ENCODE results near the gene SPATA45. TPM values are rescaled to one million over a fixed set of nuclear protein-coding genes. Genes with fewer than 3 reads are reported as not detected.

SPATA45 gene
- total RNA-seq, 5 donors from 2014 or later (not counting 1 experiment from before 2014, with no cell fraction given) = 0.57 TPM; not detected in 4

DNA sequence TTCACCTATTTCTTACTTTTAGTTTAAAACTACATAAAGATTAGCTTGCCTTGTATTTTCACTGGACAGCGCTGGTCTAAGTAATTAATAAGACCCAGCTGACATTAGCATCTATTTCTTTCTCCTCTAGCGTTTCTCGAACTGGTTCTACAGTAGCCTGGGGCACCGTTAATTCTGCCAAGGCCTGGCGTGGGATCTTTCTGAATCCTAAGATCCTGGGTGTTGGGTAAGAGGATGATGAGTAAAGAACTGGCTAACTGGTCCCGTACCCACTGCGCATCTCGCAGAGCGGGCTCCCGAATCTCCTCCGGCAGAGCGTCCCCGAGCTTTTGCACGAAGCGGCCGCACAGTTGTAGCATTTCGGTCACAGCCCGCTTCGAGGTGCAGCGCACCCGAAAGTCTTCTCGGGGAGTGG is 56.2 kb downstream of the SPATA45 start:
- H3K36me3 ChIP-seq (ENCODE audit: control insufficient read depth in 2 of 2, extremely low read depth in 1 of 2, insufficient read depth in 1 of 2, low read length in 1 of 2) = peaks cover 0 to 10% of the 10 kb centered on the region in 2 donors
- CTCF ChIA-PET = interaction anchor here (0.6 to 1.6 kb wide), 7 partner anchors 10 to 758 kb away, joined by 3 to 8 read pairs (median 4); partner anchors contain the start of genes ATF3 (in 1 of the 2), DTL (in 1 of the 2) and INTS7 (in 1 of the 2)
- no peaks in the 10 kb centered on the region for H3K27me3 Mint-ChIP-seq
- WGBS (ENCODE audit: insufficient coverage) = 0% methylated on average over 20 of the region's 22 CpGs
- POLR2A ChIA-PET = interaction anchor here in 1 of 2 donors (0.5 to 0.8 kb wide), 3 partner anchors 69 to 885 kb away, joined by 3 to 7 read pairs (median 4); no protein-coding TSS in a partner anchor
- peaks cover 13% of the 10 kb centered on the region for H3K36me3 Mint-ChIP-seq
- no peak for DNase-seq
- peak overlapping the region; percentile 82 for H3K27ac ChIP-seq (ENCODE audit: low read length)
- peak overlapping the region; percentile 98 for H3K4me3 Mint-ChIP-seq
- peaks cover 41 to 53% (median 52%) of the 10 kb centered on the region in 3 donors for H3K4me1 Mint-ChIP-seq
- peak overlapping the region; percentile 93 to 96 for H3K27ac Mint-ChIP-seq
- H3K27me3 ChIP-seq (replicated peaks in 1 of 2; ENCODE audit: control insufficient read depth in 2 of 2, extremely low read depth in 1 of 2, insufficient read depth in 2 of 2, low read length in 1 of 2) = no peaks in the 10 kb centered on the region
- peak overlapping the region; percentile 81 to 100 for H3K4me3 ChIP-seq (ENCODE audit: control insufficient read depth in 1 of 2, extremely low read depth in 1 of 2, low read length in 1 of 2)
- peaks cover 15 to 37% of the 10 kb centered on the region in 2 experiments for H3K4me1 ChIP-seq (ENCODE audit: control insufficient read depth in 1 of 2, extremely low read depth in 1 of 2, insufficient read depth in 2 of 2, low read length in 2 of 2)
- no peaks in the 10 kb centered on the region for H3K9me3 ChIP-seq
- ATAC-seq (replicated peaks in 1 of 4) = peak; percentile 62 to 72 (median 68)
- H3K9me3 Mint-ChIP-seq = no peaks in the 10 kb centered on the region

DNA sequence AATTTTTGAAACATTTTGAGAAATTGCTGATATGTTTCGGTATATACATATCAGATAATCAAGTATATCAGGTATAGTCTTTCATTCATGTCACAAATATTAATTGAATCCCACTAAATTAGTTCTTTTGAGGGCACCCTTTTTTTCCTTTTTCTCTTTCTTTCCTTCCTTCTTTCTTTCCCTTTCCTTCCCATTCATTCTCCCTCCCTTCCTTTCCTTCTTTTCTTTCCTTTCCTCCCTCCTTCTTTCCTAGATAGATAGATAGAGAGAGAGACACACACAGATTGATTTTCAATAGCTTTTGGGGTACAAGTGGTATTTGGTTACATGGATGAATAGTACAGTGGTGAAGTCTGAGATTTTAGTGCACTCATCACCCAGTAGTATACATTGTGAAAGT is 61.6 kb downstream of the SPATA45 start:
- POLR2A ChIA-PET = interaction anchor here (0.5 to 0.6 kb wide), 2 partner anchors 197 to 346 kb away, joined by 4 to 7 read pairs; no protein-coding TSS in a partner anchor
- Histone ChIP-seq H3K4me3 (ENCODE audit: control insufficient read depth in 1 of 2, extremely low read depth in 1 of 2, low read length in 1 of 2) (no peak overlapping the region), H3K4me1 (ENCODE audit: control insufficient read depth in 1 of 2, extremely low read depth in 1 of 2, insufficient read depth in 2 of 2, low read length in 2 of 2) (peaks cover 3 to 11% of the 10 kb centered on the region in 2 experiments), H3K9me3 (no peaks in the 10 kb centered on the region), H3K27me3 (replicated peaks in 1 of 2; ENCODE audit: control insufficient read depth in 2 of 2, extremely low read depth in 1 of 2, insufficient read depth in 2 of 2, low read length in 1 of 2) (no peaks in the 10 kb centered on the region), H3K27ac (ENCODE audit: low read length) (no peak overlapping the region), H3K36me3 (ENCODE audit: control insufficient read depth in 2 of 2, extremely low read depth in 1 of 2, insufficient read depth in 1 of 2, low read length in 1 of 2) (peaks cover 0 to 47% of the 10 kb centered on the region in 2 donors)
- Mint-ChIP-seq H3K4me3 (no peak overlapping the region), H3K36me3 (peaks cover 39% of the 10 kb centered on the region), H3K27me3 (no peaks in the 10 kb centered on the region), H3K4me1 (peaks cover 16 to 26% (median 23%) of the 10 kb centered on the region in 3 donors), H3K9me3 (no peaks in the 10 kb centered on the region), H3K27ac (no peak overlapping the region)
- ATAC-seq (replicated peaks in 1 of 4) (no peak), DNase-seq (no peak)
- CTCF ChIA-PET = interaction anchor here (0.5 to 3.3 kb wide), 8 partner anchors 9 to 551 kb away, joined by 3 to 14 read pairs (median 4); no protein-coding TSS in a partner anchor
- no CpG with 5 or more reads among the region's 1 CpG for WGBS (ENCODE audit: insufficient coverage)

DNA sequence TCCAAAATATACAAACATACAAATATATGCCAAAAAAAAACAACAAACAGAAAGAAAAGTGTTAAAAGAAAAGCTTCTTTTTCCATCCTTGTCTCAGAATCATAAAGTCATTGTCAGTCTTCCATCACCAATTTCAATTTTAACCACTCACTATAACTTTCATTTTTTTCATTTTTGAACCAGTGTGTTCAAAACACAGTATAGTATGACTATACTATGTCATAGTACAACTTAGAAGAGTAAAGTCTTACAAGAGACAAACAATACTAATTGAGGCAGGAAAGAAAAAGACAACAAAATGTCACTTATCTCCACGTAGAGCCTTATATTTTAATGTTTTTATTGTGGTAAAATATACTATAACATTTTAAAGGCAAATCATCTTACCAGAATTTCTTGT is 63.5 kb downstream of the SPATA45 start:
- peaks cover 0 to 52% of the 10 kb centered on the region in 2 donors for H3K36me3 ChIP-seq (ENCODE audit: control insufficient read depth in 2 of 2, extremely low read depth in 1 of 2, insufficient read depth in 1 of 2, low read length in 1 of 2)
- no peak overlapping the region for H3K4me3 Mint-ChIP-seq
- DNase-seq = no peak
- no peak overlapping the region for H3K4me3 ChIP-seq (ENCODE audit: control insufficient read depth in 1 of 2, extremely low read depth in 1 of 2, low read length in 1 of 2)
- POLR2A ChIA-PET = no interaction called here
- no peaks in the 10 kb centered on the region for H3K27me3 ChIP-seq (replicated peaks in 1 of 2; ENCODE audit: control insufficient read depth in 2 of 2, extremely low read depth in 1 of 2, insufficient read depth in 2 of 2, low read length in 1 of 2)
- H3K4me1 ChIP-seq (ENCODE audit: control insufficient read depth in 1 of 2, extremely low read depth in 1 of 2, insufficient read depth in 2 of 2, low read length in 2 of 2) = peaks cover 0 to under 1% of the 10 kb centered on the region in 2 experiments
- H3K27me3 Mint-ChIP-seq = no peaks in the 10 kb centered on the region
- H3K27ac ChIP-seq (ENCODE audit: low read length) = no peak overlapping the region
- peaks cover 6 to 16% (median 13%) of the 10 kb centered on the region in 3 donors for H3K4me1 Mint-ChIP-seq
- WGBS (ENCODE audit: insufficient coverage) = no CpG with 5 or more reads among the region's 1 CpG
- H3K27ac Mint-ChIP-seq = no peak overlapping the region
- H3K36me3 Mint-ChIP-seq = peaks cover 39% of the 10 kb centered on the region
- no peaks in the 10 kb centered on the region for H3K9me3 ChIP-seq
- no peak for ATAC-seq (replicated peaks in 1 of 4)
- H3K9me3 Mint-ChIP-seq = no peaks in the 10 kb centered on the region
- CTCF ChIA-PET = interaction anchor here in 1 of 2 donors (0.7 to 3.3 kb wide), 2 partner anchors 9 to 119 kb away, joined by 3 to 14 read pairs; no protein-coding TSS in a partner anchor

DNA sequence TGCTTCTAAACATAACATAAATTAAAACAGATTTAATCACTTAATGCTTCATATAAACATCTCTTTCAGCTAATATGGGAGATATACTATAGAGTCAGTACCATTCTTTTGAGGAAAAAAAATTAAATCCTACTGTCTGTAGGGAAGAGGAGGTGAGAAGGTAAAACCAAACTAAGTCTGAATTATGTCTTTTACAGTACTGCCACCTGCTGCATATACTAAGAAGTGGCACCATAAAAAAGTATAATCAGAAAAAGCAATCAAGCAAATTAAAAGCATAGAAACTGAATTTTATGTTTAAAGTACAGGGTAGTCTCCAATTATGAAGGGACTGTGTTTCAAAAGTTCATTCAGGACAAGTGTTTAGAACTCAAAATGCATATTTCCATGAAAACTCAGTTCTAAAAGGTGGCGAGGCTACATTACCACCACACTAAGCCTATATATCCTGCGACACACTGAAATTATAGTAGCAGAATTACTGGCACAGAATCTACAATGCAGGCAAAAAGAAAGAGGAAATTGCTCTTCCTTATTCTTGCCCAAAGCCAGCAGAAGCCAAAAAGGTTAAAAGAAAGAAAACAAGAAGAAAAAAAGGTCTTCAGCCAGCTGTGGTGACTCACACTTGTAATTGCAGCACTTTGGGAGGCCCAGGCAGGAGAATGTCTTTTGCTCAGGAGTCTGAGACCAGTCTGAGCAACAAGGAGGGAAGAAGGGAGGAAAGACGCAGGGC is 64.9 kb downstream of the SPATA45 start:
- Histone ChIP-seq H3K27ac (ENCODE audit: low read length) (no peak overlapping the region), H3K4me3 (ENCODE audit: control insufficient read depth in 1 of 2, extremely low read depth in 1 of 2, low read length in 1 of 2) (no peak overlapping the region), H3K4me1 (ENCODE audit: control insufficient read depth in 1 of 2, extremely low read depth in 1 of 2, insufficient read depth in 2 of 2, low read length in 2 of 2) (no peaks in the 10 kb centered on the region), H3K9me3 (no peaks in the 10 kb centered on the region), H3K27me3 (replicated peaks in 1 of 2; ENCODE audit: control insufficient read depth in 2 of 2, extremely low read depth in 1 of 2, insufficient read depth in 2 of 2, low read length in 1 of 2) (no peaks in the 10 kb centered on the region), H3K36me3 (ENCODE audit: control insufficient read depth in 2 of 2, extremely low read depth in 1 of 2, insufficient read depth in 1 of 2, low read length in 1 of 2) (peaks cover 0 to 57% of the 10 kb centered on the region in 2 donors)
- ChIA-PET POLR2A (no interaction called here), CTCF (interaction anchor here (0.6 to 2.3 kb wide), 13 partner anchors 9 to 327 kb away, joined by 3 to 21 read pairs (median 5); partner anchors contain the start of genes NSL1 (in 1 of the 2) and TATDN3 (in 1 of the 2))
- no peaks in the 10 kb centered on the region for H3K9me3 Mint-ChIP-seq
- no peak overlapping the region for H3K4me3 Mint-ChIP-seq
- H3K36me3 Mint-ChIP-seq = peaks cover 46% of the 10 kb centered on the region
- whole genome bisulfite sequencing (ENCODE audit: insufficient coverage) = no CpG with 5 or more reads among the region's 3 CpGs
- no peaks in the 10 kb centered on the region for H3K27me3 Mint-ChIP-seq
- DNase-seq (peak in 1 of 35 experiments; percentile 55), ATAC-seq (replicated peaks in 1 of 4) (peak in 3 of 4 experiments; percentile 58 to 62 (median 58))
- peaks cover 0 to 10% (median 8%) of the 10 kb centered on the region in 3 donors for H3K4me1 Mint-ChIP-seq
- H3K27ac Mint-ChIP-seq = no peak overlapping the region

DNA sequence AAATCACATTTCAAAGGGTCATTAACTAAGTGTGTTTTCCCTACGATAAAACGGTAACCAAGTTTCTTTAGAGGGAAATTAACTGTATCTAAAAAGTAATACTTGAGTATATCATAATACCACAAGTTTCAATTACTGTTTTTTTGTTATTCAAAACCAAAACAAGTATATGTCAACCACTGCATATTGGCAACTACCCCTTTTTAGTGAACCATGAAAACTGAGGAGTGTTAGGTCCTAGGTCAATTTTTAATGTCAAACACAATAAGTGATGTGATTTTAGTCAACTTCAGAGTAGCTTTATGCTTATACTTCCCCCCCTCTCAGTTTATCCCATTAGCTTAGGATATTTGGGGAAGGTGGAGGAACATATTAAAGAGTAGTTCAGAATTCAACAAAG is 66.2 kb downstream of the SPATA45 start:
- ATAC-seq (replicated peaks in 1 of 4) (no peak), DNase-seq (no peak)
- Mint-ChIP-seq H3K9me3 (no peaks in the 10 kb centered on the region), H3K4me1 (peaks cover 0 to 8% (median 5%) of the 10 kb centered on the region in 3 donors), H3K4me3 (no peak overlapping the region), H3K27ac (no peak overlapping the region), H3K27me3 (no peaks in the 10 kb centered on the region), H3K36me3 (peaks cover 44% of the 10 kb centered on the region)
- no peaks in the 10 kb centered on the region for H3K9me3 ChIP-seq
- CTCF ChIA-PET = interaction anchor here (0.6 to 2.3 kb wide), 10 partner anchors 10 to 326 kb away, joined by 3 to 21 read pairs (median 6); partner anchors contain the start of genes NSL1 (in 1 of the 2) and TATDN3 (in 1 of the 2)
- H3K4me3 ChIP-seq (ENCODE audit: control insufficient read depth in 1 of 2, extremely low read depth in 1 of 2, low read length in 1 of 2) = no peak overlapping the region
- WGBS (ENCODE audit: insufficient coverage) = no CpG with 5 or more reads among the region's 2 CpGs
- no peaks in the 10 kb centered on the region for H3K27me3 ChIP-seq (replicated peaks in 1 of 2; ENCODE audit: control insufficient read depth in 2 of 2, extremely low read depth in 1 of 2, insufficient read depth in 2 of 2, low read length in 1 of 2)
- H3K4me1 ChIP-seq (ENCODE audit: control insufficient read depth in 1 of 2, extremely low read depth in 1 of 2, insufficient read depth in 2 of 2, low read length in 2 of 2) = no peaks in the 10 kb centered on the region
- H3K27ac ChIP-seq (ENCODE audit: low read length) = no peak overlapping the region
- H3K36me3 ChIP-seq (ENCODE audit: control insufficient read depth in 2 of 2, extremely low read depth in 1 of 2, insufficient read depth in 1 of 2, low read length in 1 of 2) = peaks cover 0 to 54% of the 10 kb centered on the region in 2 donors
- POLR2A ChIA-PET = interaction anchor here in 1 of 2 donors (0.5 kb wide), 1 partner anchor 543 kb away, joined by 3 read pairs; no protein-coding TSS in a partner anchor

DNA sequence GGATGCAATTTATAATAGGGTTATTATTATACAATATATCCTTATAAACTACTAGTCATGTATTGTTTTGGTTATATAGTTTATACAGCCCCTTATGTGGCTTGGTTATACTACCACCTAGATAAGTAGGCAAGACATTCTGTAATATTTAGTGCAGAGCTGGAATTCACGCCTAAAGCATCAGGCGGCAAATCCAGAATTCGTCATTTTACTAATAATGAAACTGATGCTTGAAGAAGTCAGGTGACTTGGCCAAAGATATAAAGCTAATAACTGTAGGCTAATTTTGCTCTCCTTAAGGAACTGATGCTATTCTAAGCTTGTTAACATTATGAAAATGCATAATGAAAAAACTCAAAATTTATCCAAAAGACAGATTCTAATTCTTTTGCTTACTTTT is 66.7 kb downstream of the SPATA45 start:
- ChIA-PET CTCF (interaction anchor here (0.6 to 2.3 kb wide), 6 partner anchors 11 to 304 kb away, joined by 5 to 21 read pairs (median 12); no protein-coding TSS in a partner anchor), POLR2A (interaction anchor here (0.5 to 0.6 kb wide), 2 partner anchors 26 to 544 kb away, joined by 3 to 8 read pairs; no protein-coding TSS in a partner anchor)
- DNase-seq = no peak
- no peak for ATAC-seq (replicated peaks in 1 of 4)
- no peaks in the 10 kb centered on the region for H3K9me3 Mint-ChIP-seq
- Histone ChIP-seq H3K4me1 (ENCODE audit: control insufficient read depth in 1 of 2, extremely low read depth in 1 of 2, insufficient read depth in 2 of 2, low read length in 2 of 2) (no peaks in the 10 kb centered on the region), H3K27ac (ENCODE audit: low read length) (no peak overlapping the region), H3K36me3 (ENCODE audit: control insufficient read depth in 2 of 2, extremely low read depth in 1 of 2, insufficient read depth in 1 of 2, low read length in 1 of 2) (peaks cover 0 to 49% of the 10 kb centered on the region in 2 donors), H3K4me3 (ENCODE audit: control insufficient read depth in 1 of 2, extremely low read depth in 1 of 2, low read length in 1 of 2) (no peak overlapping the region), H3K27me3 (replicated peaks in 1 of 2; ENCODE audit: control insufficient read depth in 2 of 2, extremely low read depth in 1 of 2, insufficient read depth in 2 of 2, low read length in 1 of 2) (no peaks in the 10 kb centered on the region), H3K9me3 (no peaks in the 10 kb centered on the region)
- no peaks in the 10 kb centered on the region for H3K27me3 Mint-ChIP-seq
- H3K27ac Mint-ChIP-seq = no peak overlapping the region
- peaks cover 40% of the 10 kb centered on the region for H3K36me3 Mint-ChIP-seq
- H3K4me3 Mint-ChIP-seq = no peak overlapping the region
- WGBS (ENCODE audit: insufficient coverage) = no CpG with 5 or more reads among the region's 3 CpGs
- peaks cover 0 to 8% (median 3%) of the 10 kb centered on the region in 3 donors for H3K4me1 Mint-ChIP-seq

All from T-cell (primary cell).